ENCODE results near the gene GK. TPM values are rescaled to one million over a fixed set of nuclear protein-coding genes. Genes with fewer than 3 reads are reported as not detected.

The GK gene
- total and polyA plus RNA-seq, 10 donors, result 3.5 to 55.4 (median 18.1) TPM

DNA sequence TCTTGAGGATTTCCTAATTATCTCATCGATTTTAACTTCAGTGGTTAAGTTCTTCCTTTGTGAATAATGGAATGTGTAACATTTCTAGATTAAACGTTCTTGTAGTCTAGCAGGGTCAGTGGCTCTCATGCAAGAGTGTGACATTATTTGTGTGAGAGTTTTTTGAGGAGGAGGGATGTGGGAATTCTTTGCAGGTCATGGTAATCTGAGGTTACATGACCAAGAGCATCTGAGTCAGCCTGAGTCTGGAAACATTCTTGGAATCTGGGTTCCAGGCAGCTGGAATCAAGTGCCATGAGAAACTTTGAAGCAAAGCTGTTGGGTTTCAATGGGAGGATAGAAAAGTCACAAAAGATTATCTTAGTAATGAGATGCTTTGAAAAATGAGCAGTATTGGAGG lies 49.5 kb downstream of the GK start:
- Histone ChIP-seq H3K27me3 (replicated peaks in 1 of 7) (no peaks in the 10 kb centered on the region), H3K9me3 (no peaks in the 10 kb centered on the region), H3K4me3 (no peak overlapping the region), H3K27ac (no peak overlapping the region), H3K4me1 (no peaks in the 10 kb centered on the region), H3K36me3 (peaks cover 0 to 21% (median 0%) of the 10 kb centered on the region in 6 donors)
- TF ChIP-seq POLR2A (IDR thresholded peaks at IDR 0.05), result no peak
- no peak for TF ChIP-seq POLR2AphosphoS5 (IDR thresholded peaks at IDR 0.05)
- TF ChIP-seq, protein P1, sequence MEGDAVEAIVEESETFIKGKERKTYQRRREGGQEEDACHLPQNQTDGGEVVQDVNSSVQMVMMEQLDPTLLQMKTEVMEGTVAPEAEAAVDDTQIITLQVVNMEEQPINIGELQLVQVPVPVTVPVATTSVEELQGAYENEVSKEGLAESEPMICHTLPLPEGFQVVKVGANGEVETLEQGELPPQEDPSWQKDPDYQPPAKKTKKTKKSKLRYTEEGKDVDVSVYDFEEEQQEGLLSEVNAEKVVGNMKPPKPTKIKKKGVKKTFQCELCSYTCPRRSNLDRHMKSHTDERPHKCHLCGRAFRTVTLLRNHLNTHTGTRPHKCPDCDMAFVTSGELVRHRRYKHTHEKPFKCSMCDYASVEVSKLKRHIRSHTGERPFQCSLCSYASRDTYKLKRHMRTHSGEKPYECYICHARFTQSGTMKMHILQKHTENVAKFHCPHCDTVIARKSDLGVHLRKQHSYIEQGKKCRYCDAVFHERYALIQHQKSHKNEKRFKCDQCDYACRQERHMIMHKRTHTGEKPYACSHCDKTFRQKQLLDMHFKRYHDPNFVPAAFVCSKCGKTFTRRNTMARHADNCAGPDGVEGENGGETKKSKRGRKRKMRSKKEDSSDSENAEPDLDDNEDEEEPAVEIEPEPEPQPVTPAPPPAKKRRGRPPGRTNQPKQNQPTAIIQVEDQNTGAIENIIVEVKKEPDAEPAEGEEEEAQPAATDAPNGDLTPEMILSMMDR (IDR thresholded peaks at IDR 0.05 in 8 of 11, conservative IDR thresholded peaks at IDR 0.05 in 3 of 11), result no peak
- 62 to 92% (median 64%) methylated on average over 2 of the region's 2 CpGs for WGBS, 5 donors
- DNase-seq, result no peak
- intact Hi-C loops (cut with DNase I; ENCODE audit: low total_unique reads), result no loop called here

DNA sequence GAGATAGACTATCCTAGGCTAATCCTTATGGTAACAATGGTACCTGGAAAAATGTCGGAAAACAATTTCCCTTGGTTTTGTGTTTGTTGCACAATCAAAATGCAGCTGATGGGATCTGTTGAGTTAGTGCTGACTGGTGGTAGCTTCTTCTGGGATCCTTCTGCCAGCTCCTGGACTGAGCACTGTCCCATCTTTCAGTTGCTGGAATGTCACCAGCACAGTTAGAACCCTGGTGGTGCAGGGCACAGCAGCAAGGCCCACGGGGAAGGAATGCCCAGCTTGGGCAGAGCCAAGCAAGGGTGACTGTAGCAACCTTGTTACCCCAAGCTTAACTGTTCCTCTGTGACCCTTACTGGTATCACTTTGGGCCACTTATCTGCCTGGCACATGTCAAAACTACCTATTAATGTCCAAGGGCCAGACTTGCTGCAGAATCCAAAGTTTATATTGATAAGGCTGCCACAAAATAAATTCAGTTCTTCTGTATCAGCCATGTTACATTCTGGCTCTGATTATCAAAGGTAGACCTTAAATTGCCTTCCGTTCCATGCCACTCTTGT lies 53.1 kb downstream of the GK start:
- 46 to 98% (median 89%) methylated on average over 2 to 3 of the region's 3 CpGs for WGBS, 5 donors
- H3K27me3 ChIP-seq (replicated peaks in 1 of 7), result no peaks in the 10 kb centered on the region
- no peak for TF ChIP-seq POLR2A (IDR thresholded peaks at IDR 0.05)
- TF ChIP-seq, protein P1 (IDR thresholded peaks at IDR 0.05 in 8 of 11, conservative IDR thresholded peaks at IDR 0.05 in 3 of 11), result no peak
- no peak for TF ChIP-seq POLR2AphosphoS5 (IDR thresholded peaks at IDR 0.05)
- H3K4me3 ChIP-seq, result no peak overlapping the region
- H3K36me3 ChIP-seq, result peaks cover 0 to 45% (median 0%) of the 10 kb centered on the region in 6 donors
- intact Hi-C loops (cut with DNase I; ENCODE audit: low total_unique reads), result no loop called here
- H3K4me1 ChIP-seq, result no peaks in the 10 kb centered on the region
- H3K9me3 ChIP-seq, result no peaks in the 10 kb centered on the region
- DNase-seq, result no peak
- H3K27ac ChIP-seq, result no peak overlapping the region

DNA sequence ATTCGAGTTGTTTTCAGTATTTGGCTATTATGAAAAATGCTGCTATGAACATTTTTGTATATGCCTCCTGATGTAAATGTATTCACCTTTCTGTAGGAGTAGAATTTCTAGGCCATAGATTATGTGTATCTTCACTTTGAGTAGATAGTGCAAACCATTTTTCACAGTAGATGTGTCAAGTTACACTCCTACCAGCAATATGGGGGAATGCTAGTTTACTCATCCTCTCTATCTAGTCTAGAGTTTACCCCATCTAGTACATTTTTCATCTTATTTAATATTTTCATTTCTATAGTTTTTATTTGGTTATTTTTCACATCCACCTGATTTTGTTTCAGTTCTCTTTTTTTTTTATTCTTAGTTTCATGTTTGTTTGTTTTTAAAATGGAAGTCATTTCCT lies 59.0 kb downstream of the GK start:
- H3K4me3 ChIP-seq, result no peak overlapping the region
- H3K27me3 ChIP-seq (replicated peaks in 1 of 7), result no peaks in the 10 kb centered on the region
- H3K9me3 ChIP-seq, result no peaks in the 10 kb centered on the region
- TF ChIP-seq, protein P1 (IDR thresholded peaks at IDR 0.05 in 8 of 11, conservative IDR thresholded peaks at IDR 0.05 in 3 of 11), result no peak
- TF ChIP-seq POLR2AphosphoS5 (IDR thresholded peaks at IDR 0.05) (no peak), POLR2A (IDR thresholded peaks at IDR 0.05) (no peak)
- no peak for DNase-seq
- intact Hi-C loops (cut with DNase I; ENCODE audit: low total_unique reads), result no loop called here
- peaks cover 0 to 46% (median 0%) of the 10 kb centered on the region in 6 donors for H3K36me3 ChIP-seq
- H3K27ac ChIP-seq, result no peak overlapping the region
- H3K4me1 ChIP-seq, result no peaks in the 10 kb centered on the region
- 69 to 100% (median 75%) methylated on average over 1 of the region's 1 CpG for WGBS, 5 donors

DNA sequence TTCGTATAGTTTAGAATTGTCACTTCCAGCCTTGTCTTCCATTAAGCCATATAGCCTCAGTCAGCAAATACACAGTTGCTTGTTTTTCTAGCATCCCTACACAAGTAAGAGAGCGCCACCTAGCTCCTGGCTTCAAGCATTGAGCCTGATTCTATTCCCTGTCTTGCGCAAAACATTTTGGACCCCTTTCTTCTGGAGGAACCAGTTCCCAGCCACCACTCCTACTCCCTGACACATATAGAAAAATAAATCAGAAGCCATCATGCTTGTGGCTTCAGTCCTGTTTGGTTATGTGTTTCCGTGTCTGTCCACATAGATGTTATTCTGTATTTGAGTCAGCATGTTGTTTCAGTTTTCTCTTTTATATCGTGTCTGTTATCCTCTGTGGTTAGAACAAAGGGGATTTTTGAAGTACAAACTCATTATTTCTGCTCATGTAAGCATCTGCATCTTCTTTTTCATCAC lies 59.9 kb downstream of the GK start:
- no peaks in the 10 kb centered on the region for H3K27me3 ChIP-seq (replicated peaks in 1 of 7)
- H3K27ac ChIP-seq, result no peak overlapping the region
- H3K36me3 ChIP-seq, result peaks cover 0 to 42% (median 0%) of the 10 kb centered on the region in 6 donors
- TF ChIP-seq, protein P1 (IDR thresholded peaks at IDR 0.05 in 8 of 11, conservative IDR thresholded peaks at IDR 0.05 in 3 of 11), result peak in 9 of 11 experiments; percentile 11 to 61 (median 36)
- TF ChIP-seq POLR2A (IDR thresholded peaks at IDR 0.05), result no peak
- no peak overlapping the region for H3K4me3 ChIP-seq
- H3K4me1 ChIP-seq, result no peaks in the 10 kb centered on the region
- intact Hi-C loops (cut with DNase I; ENCODE audit: low total_unique reads), result no loop called here
- H3K9me3 ChIP-seq, result no peaks in the 10 kb centered on the region
- WGBS, 5 donors, result 43 to 70% (median 53%) methylated on average over 5 of the region's 5 CpGs
- no peak for DNase-seq

Data from spleen (tissue), 11 donors.